PC-9 (cell line): ENCODE results near the gene TMTC2. TPM values are rescaled to one million over a fixed set of nuclear protein-coding genes. Genes with fewer than 3 reads are reported as not detected.

Experiments used
- BruUV-seq: library from RNA; stranded (reverse); fragments of 400-500 nt; replicated peaks from 2 replicates; lab custom pipeline; 2021; lab: Mats Ljungman, UMichigan
- CTCF ChIA-PET: fragments of 300-600 bp; sonication (Branson Sonifier 250); formaldehyde crosslinking; loops from one replicate; lab custom pipeline; 2022; ENCODE audit warnings: antibody characterized with exemption; lab: Charles Lee
- POLR2A ChIA-PET: fragments of 300-600 bp; sonication (Branson Sonifier 250); formaldehyde crosslinking; loops from one replicate; lab custom pipeline; 2022; ENCODE audit warnings: antibody characterized with exemption; ENCODE audit not compliant: unreplicated experiment; lab: Charles Lee
- DNase-seq, 2 experiments: peaks; one replicate each; pipeline versions ENCODE4 v3.0.0 to v3.0.0-alpha.2; 2015 to 2022; ENCODE audit warnings: mixed read lengths in 1 of 2
- H2AFZ ChIP-seq: fragments of 200-600 bp; sonication (generic); 2 replicates; pipeline ENCODE4 v1.8.1; 2017; ENCODE audit warnings: antibody characterized with exemption
- H3F3A ChIP-seq: fragments of 200-600 bp; sonication (generic); 2 replicates; pipeline ENCODE4 v1.8.1; 2017; ENCODE audit warnings: antibody characterized with exemption, mild to moderate bottlenecking, low read depth; ENCODE audit not compliant: insufficient read depth
- H3K27ac ChIP-seq: fragments of 200-600 bp; sonication (generic); 2 replicates; pipeline ENCODE4 v1.6.1; 2016; ENCODE audit warnings: mixed run types
- H3K27me3 ChIP-seq: fragments of 200-600 bp; sonication (generic); 2 replicates; pipeline ENCODE4 v1.6.1; 2016; ENCODE audit warnings: low read depth, mixed run types; ENCODE audit not compliant: insufficient read depth
- H3K36me3 ChIP-seq: fragments of 200-600 bp; sonication (generic); 2 replicates; pipeline ENCODE4 v1.6.1; 2016; ENCODE audit warnings: low read depth, mixed run types
- H3K4me1 ChIP-seq: fragments of 200-600 bp; sonication (generic); replicated peaks from 2 replicates; pipeline ENCODE4 v1.6.1; 2016; ENCODE audit warnings: mixed run types; ENCODE audit not compliant: insufficient read depth
- H3K4me2 ChIP-seq: fragments of 200-600 bp; sonication (generic); 2 replicates; pipeline ENCODE4 v1.6.1; 2017; ENCODE audit warnings: mixed run types
- H3K4me3 ChIP-seq: fragments of 200-600 bp; sonication (generic); 2 replicates; pipeline ENCODE4 v1.6.1; 2016; ENCODE audit warnings: mixed run types
- H3K79me2 ChIP-seq: fragments of 200-600 bp; sonication (generic); 2 replicates; pipeline ENCODE4 v1.6.1; 2017; ENCODE audit warnings: low read depth, mixed run types
- H3K9me2 ChIP-seq: fragments of 200-600 bp; sonication (generic); 2 replicates; pipeline ENCODE4 v1.8.1; 2017; ENCODE audit warnings: mild to moderate bottlenecking; ENCODE audit not compliant: insufficient read depth
- H3K9me3 ChIP-seq: fragments of 200-600 bp; sonication (generic); 2 replicates; pipeline ENCODE4 v1.8.1; 2016; ENCODE audit warnings: low read depth; ENCODE audit not compliant: insufficient read depth
- H4K20me1 ChIP-seq: fragments of 200-600 bp; sonication (generic); 2 replicates; pipeline ENCODE4 v1.8.1; 2017; ENCODE audit not compliant: insufficient read depth
- EZH2 ChIP-seq: fragments of 200-600 bp; sonication (generic); IDR thresholded peaks from 2 replicates; pipeline ENCODE4 v1.8.0; 2017; ENCODE audit warnings: antibody characterized with exemption, low read depth
- intact Hi-C: fragments of 100-400 bp; cut with micrococcal nuclease; formaldehyde crosslinking; loops from one replicate; pipeline ENCODE4 v1.10.0; 2022; ENCODE audit not compliant: unreplicated experiment
- total RNA-seq: library from RNA; stranded (reverse); gene quantifications from 2 replicates; pipeline ENCODE4 v1.2.3, GENCODE V29; 2021
- TF ChIP-seq, protein P1 (sequence below): fragments of 200-600 bp; sonication (generic); conservative IDR thresholded peaks from 2 replicates; pipeline ENCODE4 v1.6.1; 2017; ENCODE audit warnings: mixed run types, antibody characterized with exemption, mild to moderate bottlenecking, moderate library complexity

The TMTC2 gene
- total RNA-seq, 1 experiment from 2014 or later = 8.6 TPM

DNA sequence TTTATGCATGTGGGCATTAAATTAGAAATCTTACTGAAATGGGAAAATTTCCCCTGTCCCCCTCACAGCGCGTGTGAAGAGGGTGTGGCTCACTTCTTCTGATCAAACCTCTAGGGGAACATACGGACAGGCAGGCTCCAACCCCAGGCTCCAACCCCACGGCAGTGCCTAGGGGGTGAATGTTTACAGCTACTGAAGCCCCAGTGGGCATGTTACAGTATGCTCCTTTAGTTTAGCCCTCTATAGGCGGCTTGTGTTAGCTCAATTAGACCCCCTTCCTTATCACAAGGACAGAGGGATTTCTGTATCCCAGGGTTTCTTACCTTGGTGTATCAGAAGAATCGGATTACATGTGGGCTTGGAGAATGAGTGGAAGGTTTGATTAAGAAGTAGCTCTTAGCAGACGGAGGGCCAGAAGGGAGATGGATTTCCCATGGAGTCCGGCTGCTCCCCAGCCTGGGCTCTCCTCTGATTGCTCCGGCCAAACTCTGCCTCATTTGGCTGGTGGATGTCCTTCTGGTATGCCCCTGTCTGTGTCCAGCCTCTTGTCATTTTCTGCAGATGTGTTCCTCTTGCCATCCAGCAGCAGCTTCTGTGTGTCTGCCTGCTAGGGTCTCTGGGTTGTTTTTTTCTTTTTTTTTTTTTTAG lies 223.7 kb downstream of the TMTC2 start:
- DNase-seq = no peak
- Histone ChIP-seq H2AFZ (no peak overlapping the region), H4K20me1 (no peaks in the 10 kb centered on the region), H3K4me2 (no peak overlapping the region), H3K27ac (no peak overlapping the region), H3K79me2 (no peaks in the 10 kb centered on the region), H3K4me1 (peaks cover 9% of the 10 kb centered on the region), H3K9me3 (no peaks in the 10 kb centered on the region), H3K36me3 (no peaks in the 10 kb centered on the region), H3K4me3 (no peak overlapping the region), H3K27me3 (no peaks in the 10 kb centered on the region), H3F3A (no peaks in the 10 kb centered on the region), H3K9me2 (peaks cover 4% of the 10 kb centered on the region; the same call in 1 of the 2 replicates)
- intact Hi-C loops = no loop called here
- CTCF ChIA-PET = no interaction called here
- POLR2A ChIA-PET = no interaction called here
- BruUV-seq = no TSS peak
- TF ChIP-seq, protein P1, sequence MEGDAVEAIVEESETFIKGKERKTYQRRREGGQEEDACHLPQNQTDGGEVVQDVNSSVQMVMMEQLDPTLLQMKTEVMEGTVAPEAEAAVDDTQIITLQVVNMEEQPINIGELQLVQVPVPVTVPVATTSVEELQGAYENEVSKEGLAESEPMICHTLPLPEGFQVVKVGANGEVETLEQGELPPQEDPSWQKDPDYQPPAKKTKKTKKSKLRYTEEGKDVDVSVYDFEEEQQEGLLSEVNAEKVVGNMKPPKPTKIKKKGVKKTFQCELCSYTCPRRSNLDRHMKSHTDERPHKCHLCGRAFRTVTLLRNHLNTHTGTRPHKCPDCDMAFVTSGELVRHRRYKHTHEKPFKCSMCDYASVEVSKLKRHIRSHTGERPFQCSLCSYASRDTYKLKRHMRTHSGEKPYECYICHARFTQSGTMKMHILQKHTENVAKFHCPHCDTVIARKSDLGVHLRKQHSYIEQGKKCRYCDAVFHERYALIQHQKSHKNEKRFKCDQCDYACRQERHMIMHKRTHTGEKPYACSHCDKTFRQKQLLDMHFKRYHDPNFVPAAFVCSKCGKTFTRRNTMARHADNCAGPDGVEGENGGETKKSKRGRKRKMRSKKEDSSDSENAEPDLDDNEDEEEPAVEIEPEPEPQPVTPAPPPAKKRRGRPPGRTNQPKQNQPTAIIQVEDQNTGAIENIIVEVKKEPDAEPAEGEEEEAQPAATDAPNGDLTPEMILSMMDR = no peak
- TF ChIP-seq EZH2 = no peak

GRCh38 chr12:82912406-82912805 lies 225.7 kb downstream of the TMTC2 start:
- Histone ChIP-seq H3K9me3 (no peaks in the 10 kb centered on the region), H3K27me3 (no peaks in the 10 kb centered on the region), H3F3A (no peaks in the 10 kb centered on the region), H3K4me3 (no peak overlapping the region), H3K4me2 (no peak overlapping the region), H2AFZ (no peak overlapping the region), H3K9me2 (peaks cover 4% of the 10 kb centered on the region; the same call in 1 of the 2 replicates), H3K79me2 (no peaks in the 10 kb centered on the region), H4K20me1 (no peaks in the 10 kb centered on the region), H3K36me3 (no peaks in the 10 kb centered on the region), H3K4me1 (peaks cover 9% of the 10 kb centered on the region), H3K27ac (no peak overlapping the region; the same call in 1 of the 2 replicates)
- CTCF ChIA-PET = no interaction called here
- TF ChIP-seq, protein P1 = no peak
- TF ChIP-seq EZH2 = no peak
- intact Hi-C loops = no loop called here
- DNase-seq = peak; percentile 4 to 61
- POLR2A ChIA-PET = no interaction called here
- BruUV-seq = no TSS peak

- Histone ChIP-seq H3K4me2 (no peak overlapping the region), H3K36me3 (no peaks in the 10 kb centered on the region), H3K79me2 (no peaks in the 10 kb centered on the region), H3K27ac (no peak overlapping the region), H3K9me2 (no peaks in the 10 kb centered on the region), H3K4me3 (no peak overlapping the region), H2AFZ (no peak overlapping the region), H3K4me1 (no peaks in the 10 kb centered on the region), H3K27me3 (no peaks in the 10 kb centered on the region), H3K9me3 (no peaks in the 10 kb centered on the region), H4K20me1 (no peaks in the 10 kb centered on the region), H3F3A (no peaks in the 10 kb centered on the region)
- intact Hi-C loops = no loop called here
- ChIA-PET CTCF (no interaction called here), POLR2A (no interaction called here)
- BruUV-seq = no TSS peak
- no peak for DNase-seq
- TF ChIP-seq, protein P1 = no peak
- no peak for TF ChIP-seq EZH2
Measured at GRCh38 chr12:82919388-82920054, 232.8 kb downstream of the TMTC2 start.
